ENCODE measurements around the gene B3GALT4.
"Not testable (repeated sequence)": the region's sequence is repeated elsewhere in the genome, so short reads cannot be mapped to it uniquely, and the experiment has no call there.

Gene B3GALT4

DNA sequence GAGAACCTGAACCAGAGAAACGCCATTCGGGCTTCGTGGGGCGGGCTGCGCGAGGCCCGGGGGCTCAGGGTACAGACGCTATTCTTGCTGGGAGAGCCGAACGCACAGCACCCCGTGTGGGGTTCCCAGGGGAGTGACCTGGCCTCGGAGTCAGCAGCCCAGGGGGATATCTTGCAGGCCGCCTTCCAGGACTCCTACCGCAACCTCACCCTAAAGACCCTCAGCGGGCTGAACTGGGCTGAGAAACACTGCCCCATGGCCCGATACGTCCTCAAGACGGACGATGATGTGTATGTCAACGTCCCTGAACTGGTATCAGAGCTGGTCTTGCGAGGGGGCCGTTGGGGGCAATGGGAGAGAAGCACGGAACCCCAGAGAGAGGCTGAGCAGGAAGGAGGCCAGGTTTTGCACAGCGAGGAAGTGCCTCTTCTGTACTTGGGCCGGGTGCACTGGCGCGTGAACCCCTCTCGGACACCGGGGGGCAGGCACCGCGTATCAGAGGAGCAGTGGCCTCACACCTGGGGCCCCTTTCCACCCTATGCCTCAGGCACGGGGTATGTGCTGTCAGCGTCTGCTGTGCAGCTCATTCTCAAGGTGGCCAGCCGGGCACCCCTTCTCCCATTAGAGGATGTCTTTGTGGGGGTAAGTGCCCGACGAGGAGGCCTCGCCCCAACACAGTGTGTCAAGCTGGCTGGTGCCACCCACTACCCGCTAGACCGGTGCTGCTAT, 904 bp downstream of the B3GALT4 start:
- no peak for DNase-seq (ENCODE audit: low read depth)
- TF ChIP-seq, protein P1, sequence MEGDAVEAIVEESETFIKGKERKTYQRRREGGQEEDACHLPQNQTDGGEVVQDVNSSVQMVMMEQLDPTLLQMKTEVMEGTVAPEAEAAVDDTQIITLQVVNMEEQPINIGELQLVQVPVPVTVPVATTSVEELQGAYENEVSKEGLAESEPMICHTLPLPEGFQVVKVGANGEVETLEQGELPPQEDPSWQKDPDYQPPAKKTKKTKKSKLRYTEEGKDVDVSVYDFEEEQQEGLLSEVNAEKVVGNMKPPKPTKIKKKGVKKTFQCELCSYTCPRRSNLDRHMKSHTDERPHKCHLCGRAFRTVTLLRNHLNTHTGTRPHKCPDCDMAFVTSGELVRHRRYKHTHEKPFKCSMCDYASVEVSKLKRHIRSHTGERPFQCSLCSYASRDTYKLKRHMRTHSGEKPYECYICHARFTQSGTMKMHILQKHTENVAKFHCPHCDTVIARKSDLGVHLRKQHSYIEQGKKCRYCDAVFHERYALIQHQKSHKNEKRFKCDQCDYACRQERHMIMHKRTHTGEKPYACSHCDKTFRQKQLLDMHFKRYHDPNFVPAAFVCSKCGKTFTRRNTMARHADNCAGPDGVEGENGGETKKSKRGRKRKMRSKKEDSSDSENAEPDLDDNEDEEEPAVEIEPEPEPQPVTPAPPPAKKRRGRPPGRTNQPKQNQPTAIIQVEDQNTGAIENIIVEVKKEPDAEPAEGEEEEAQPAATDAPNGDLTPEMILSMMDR (IDR thresholded peaks at IDR 0.05; ENCODE audit: control insufficient read depth, extremely low read depth, insufficient read depth): no peak
- H3K4me3 ChIP-seq (ENCODE audit: low read depth, low read length): peak overlapping the region; percentile 50

DNA sequence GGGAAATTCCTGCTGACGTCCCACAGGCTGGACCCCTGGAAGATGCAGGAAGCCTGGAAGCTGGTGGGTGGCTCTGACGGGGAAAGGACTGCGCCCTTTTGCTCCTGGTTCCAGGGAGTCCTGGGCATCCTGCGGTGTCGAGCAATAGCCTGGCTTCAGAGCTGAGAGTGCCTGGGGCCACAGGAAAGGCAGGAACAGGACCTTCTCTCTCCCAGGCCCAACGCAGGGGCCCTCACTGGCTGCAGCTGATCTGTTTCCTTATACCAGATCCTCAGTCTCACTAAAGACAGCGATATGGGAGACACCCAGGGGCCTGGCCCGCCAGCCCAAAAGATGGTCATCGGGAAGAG, 1.4 kb downstream of the B3GALT4 start:
- no peak overlapping the region for H3K4me3 ChIP-seq (ENCODE audit: low read depth, low read length)
- TF ChIP-seq, protein P1 (IDR thresholded peaks at IDR 0.05; ENCODE audit: control insufficient read depth, extremely low read depth, insufficient read depth): no peak
- DNase-seq (ENCODE audit: low read depth): no peak

DNA sequence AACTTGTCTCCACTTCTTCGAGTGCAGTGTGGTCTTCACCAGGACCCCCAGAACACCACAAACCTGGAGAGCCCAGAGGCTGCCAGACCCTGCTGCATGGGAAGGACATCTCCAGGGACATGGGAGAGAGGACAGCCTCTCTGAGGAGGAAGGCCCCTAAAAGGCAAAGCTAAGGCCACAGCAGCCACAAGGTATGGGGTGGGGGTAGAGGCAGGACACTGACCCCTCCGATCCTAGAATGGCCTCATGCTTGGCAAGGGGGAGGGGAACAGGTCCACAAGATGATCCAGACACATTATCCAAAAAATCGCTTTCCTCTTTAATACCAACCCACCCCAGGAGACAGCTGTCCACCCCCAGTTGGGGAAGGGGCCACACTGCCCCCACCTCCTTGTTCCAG, 1.9 kb downstream of the B3GALT4 start:
- TF ChIP-seq, protein P1 (IDR thresholded peaks at IDR 0.05; ENCODE audit: control insufficient read depth, extremely low read depth, insufficient read depth): no peak
- H3K4me3 ChIP-seq (ENCODE audit: low read depth, low read length): no peak overlapping the region
- no peak for DNase-seq (ENCODE audit: low read depth)

DNA sequence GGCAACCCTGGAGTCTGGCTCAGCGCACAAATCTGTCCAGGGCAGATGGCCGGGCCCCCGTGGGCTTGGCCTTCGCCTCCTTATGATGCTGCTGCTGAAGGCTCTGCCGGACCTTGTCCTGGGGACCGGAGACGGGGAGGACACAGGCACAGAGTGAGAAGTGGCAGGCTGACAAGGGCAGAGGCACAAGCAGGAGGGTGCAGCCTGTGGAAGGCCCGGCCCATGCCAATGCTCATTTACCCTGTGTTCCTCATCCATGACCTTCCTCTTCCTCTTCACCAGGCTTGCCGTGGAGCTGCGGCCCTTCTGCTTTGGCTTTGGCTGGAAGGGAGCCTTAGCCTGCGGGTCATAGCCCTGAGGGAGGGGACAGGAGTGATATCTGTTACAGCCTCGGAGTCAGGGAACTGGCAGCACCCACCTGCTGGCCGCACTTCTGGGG, 2.4 kb downstream of the B3GALT4 start:
- no peak overlapping the region for H3K4me3 ChIP-seq (ENCODE audit: low read depth, low read length)
- no peak for DNase-seq (ENCODE audit: low read depth)
- TF ChIP-seq, protein P1 (IDR thresholded peaks at IDR 0.05; ENCODE audit: control insufficient read depth, extremely low read depth, insufficient read depth): no peak

DNA sequence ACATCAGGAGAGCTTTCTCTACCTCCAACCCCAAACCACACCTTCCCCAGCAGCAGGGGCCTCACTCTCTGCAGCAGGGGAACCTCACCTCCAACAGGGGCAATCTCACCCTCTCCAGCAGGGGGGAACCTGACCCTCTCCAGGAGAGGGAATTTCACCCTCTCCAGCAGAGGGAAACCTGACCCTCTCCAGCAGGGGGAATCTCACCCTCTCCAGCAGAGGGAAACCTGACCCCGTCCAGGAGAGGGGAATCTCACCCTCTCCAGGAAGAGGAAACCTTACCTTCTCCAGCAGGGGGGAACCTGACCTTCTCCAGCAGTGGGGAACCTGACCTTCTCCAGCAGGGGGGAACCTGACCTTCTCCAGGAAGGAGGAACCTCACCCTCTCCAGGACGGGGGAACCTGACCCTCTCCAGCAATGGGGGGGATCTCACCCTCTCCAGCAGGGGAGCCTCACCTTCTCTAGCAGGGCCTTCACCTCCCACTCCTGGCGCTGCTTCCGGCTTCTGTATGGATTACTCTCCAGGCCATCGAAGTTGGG, 3.1 kb downstream of the B3GALT4 start:
- TF ChIP-seq, protein P1 (IDR thresholded peaks at IDR 0.05; ENCODE audit: control insufficient read depth, extremely low read depth, insufficient read depth): peak; percentile 51; the same call in 1 of the 2 replicates
- H3K4me3 ChIP-seq (ENCODE audit: low read depth, low read length): no peak overlapping the region
- DNase-seq (ENCODE audit: low read depth): no peak

DNA sequence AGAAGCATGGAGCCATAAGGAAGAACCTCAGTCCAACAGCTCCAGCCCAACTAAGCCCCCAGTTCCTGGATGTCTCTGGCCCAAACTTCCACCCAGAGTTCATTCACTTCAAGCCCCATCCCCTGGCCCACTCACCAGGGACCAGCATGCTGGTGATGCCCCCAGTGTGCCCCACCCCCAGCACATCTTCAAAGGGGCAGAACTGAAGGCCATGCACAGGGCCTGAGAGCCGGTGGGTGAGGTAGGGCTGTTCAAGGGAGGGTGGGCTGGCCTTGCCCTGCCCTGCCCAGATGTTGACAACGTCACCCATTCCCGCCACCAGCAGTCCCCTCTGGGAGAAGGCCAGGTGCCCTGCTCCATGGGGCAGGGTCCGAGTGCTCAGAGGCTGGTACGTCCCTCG, 3.6 kb downstream of the B3GALT4 start:
- H3K4me3 ChIP-seq (ENCODE audit: low read depth, low read length): no peak overlapping the region
- no peak for DNase-seq (ENCODE audit: low read depth)
- TF ChIP-seq, protein P1 (IDR thresholded peaks at IDR 0.05; ENCODE audit: control insufficient read depth, extremely low read depth, insufficient read depth): no peak

DNA sequence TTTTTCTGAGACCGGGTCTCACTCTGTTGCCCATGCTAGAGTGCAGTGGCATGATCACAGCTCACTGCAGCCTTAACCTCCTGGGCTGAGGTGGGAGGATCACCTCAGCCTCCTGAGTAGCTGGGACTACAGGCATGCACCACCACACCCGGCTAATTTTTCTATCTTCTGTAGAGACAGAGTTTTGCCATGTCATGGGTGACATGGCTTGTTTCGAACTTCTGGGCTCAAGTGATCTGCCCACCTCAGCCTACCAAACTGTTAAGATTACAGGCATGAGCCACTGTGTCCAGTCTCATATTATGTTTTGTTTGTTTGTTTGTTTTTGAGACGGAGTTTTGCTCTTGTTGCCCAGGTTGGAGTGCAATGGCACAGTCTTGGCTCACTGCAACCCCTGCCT, 8.3 kb downstream of the B3GALT4 start:
- DNase-seq (ENCODE audit: low read depth); H3K4me3 ChIP-seq (ENCODE audit: low read depth, low read length): not testable (repeated sequence)
